ENCODE measurements around the gene CA7.
"Not testable (repeated sequence)": the region's sequence is repeated elsewhere in the genome, so short reads cannot be mapped to it uniquely, and the experiment has no call there.

CA7 gene

GRCh38 chr16:66894055-66894454 lies 49.8 kb downstream of the CA7 start:
- H3K4me3 ChIP-seq (replicated peaks; ENCODE audit: low read depth, low read length), result no peak overlapping the region
- DNase-seq (ENCODE audit: extremely low read depth, insufficient read length), result no peak
- H3K27me3 ChIP-seq (replicated peaks; ENCODE audit: control insufficient read depth, insufficient read depth, low read length), result no peaks in the 10 kb centered on the region
- TF ChIP-seq, protein P1, sequence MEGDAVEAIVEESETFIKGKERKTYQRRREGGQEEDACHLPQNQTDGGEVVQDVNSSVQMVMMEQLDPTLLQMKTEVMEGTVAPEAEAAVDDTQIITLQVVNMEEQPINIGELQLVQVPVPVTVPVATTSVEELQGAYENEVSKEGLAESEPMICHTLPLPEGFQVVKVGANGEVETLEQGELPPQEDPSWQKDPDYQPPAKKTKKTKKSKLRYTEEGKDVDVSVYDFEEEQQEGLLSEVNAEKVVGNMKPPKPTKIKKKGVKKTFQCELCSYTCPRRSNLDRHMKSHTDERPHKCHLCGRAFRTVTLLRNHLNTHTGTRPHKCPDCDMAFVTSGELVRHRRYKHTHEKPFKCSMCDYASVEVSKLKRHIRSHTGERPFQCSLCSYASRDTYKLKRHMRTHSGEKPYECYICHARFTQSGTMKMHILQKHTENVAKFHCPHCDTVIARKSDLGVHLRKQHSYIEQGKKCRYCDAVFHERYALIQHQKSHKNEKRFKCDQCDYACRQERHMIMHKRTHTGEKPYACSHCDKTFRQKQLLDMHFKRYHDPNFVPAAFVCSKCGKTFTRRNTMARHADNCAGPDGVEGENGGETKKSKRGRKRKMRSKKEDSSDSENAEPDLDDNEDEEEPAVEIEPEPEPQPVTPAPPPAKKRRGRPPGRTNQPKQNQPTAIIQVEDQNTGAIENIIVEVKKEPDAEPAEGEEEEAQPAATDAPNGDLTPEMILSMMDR (IDR thresholded peaks at IDR 0.05; ENCODE audit: insufficient read depth, low read length, poor library complexity, severe bottlenecking), result no peak
- no peaks in the 10 kb centered on the region; the same call in none of the 2 replicates for H3K36me3 ChIP-seq (ENCODE audit: control insufficient read depth, insufficient read depth, low read length)

DNA sequence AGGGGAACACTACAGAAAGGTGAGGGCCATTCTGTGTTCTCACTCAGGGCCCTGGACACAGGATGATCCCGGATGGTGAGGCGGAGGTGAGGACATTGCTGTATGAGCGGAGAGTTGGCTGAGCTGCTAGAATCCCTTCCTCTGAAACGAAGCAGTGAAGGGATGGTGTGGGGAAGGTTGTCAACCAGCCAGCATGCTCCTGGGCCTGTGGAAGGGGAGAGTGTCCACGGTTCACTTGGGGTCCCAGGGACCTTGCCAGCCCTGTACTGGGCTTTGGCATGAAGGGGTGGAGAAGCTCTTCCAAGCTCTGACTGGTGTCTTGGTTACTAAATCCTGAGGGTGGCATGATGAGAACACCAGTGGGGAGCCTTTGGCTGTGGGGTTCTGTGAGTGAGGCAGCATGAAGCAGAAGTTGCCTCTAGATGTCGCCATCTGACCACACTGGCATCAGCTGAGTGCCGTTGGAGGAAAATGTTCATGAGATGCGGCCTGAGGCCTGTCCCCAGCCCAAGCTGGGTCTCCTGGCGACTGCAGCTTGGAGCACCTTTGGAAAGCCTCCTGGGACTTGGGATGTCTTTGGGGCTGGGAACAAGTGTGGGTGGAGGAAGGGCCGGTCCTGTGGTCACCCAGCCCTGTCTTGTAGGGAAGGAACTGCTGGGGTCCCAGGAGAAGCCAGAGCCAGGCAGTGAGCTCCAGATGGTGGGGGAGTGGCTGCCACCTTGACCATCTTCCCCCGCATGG lies 50.9 kb downstream of the CA7 start:
- Histone ChIP-seq H3K27me3 (replicated peaks; ENCODE audit: control insufficient read depth, insufficient read depth, low read length) (no peaks in the 10 kb centered on the region), H3K4me3 (replicated peaks; ENCODE audit: low read depth, low read length) (no peak overlapping the region), H3K36me3 (ENCODE audit: control insufficient read depth, insufficient read depth, low read length) (no peaks in the 10 kb centered on the region; the same call in none of the 2 replicates)
- TF ChIP-seq, protein P1 (IDR thresholded peaks at IDR 0.05; ENCODE audit: insufficient read depth, low read length, poor library complexity, severe bottlenecking), result peak; percentile 92
- DNase-seq (ENCODE audit: extremely low read depth, insufficient read length), result no peak

- H3K36me3 ChIP-seq (ENCODE audit: control insufficient read depth, insufficient read depth, low read length), result no peaks in the 10 kb centered on the region; the same call in none of the 2 replicates
- no peak for DNase-seq (ENCODE audit: extremely low read depth, insufficient read length)
Observed at GRCh38 chr16:66895689-66895979, 51.4 kb downstream of the CA7 start.

GRCh38 chr16:66895999-66896398 lies 51.8 kb downstream of the CA7 start:
- Histone ChIP-seq H3K4me3 (replicated peaks; ENCODE audit: low read depth, low read length) (no peak overlapping the region), H3K36me3 (ENCODE audit: control insufficient read depth, insufficient read depth, low read length) (no peaks in the 10 kb centered on the region; the same call in none of the 2 replicates), H3K27me3 (replicated peaks; ENCODE audit: control insufficient read depth, insufficient read depth, low read length) (no peaks in the 10 kb centered on the region)
- no peak for DNase-seq (ENCODE audit: extremely low read depth, insufficient read length)
- TF ChIP-seq, protein P1 (IDR thresholded peaks at IDR 0.05; ENCODE audit: insufficient read depth, low read length, poor library complexity, severe bottlenecking), result no peak

More at GRCh38 chr16:66895689-66895979, 51.4 kb downstream of the CA7 start:
- TF ChIP-seq, protein P1 (IDR thresholded peaks at IDR 0.05; ENCODE audit: insufficient read depth, low read length, poor library complexity, severe bottlenecking), result no peak
- Histone ChIP-seq H3K4me3 (replicated peaks; ENCODE audit: low read depth, low read length) (no peak overlapping the region), H3K27me3 (replicated peaks; ENCODE audit: control insufficient read depth, insufficient read depth, low read length) (no peaks in the 10 kb centered on the region)

GRCh38 chr16:66896682-66897081 lies 52.5 kb downstream of the CA7 start:
- not testable (repeated sequence) for H3K27me3 ChIP-seq (replicated peaks; ENCODE audit: control insufficient read depth, insufficient read depth, low read length); DNase-seq (ENCODE audit: extremely low read depth, insufficient read length); H3K4me3 ChIP-seq (replicated peaks; ENCODE audit: low read depth, low read length); H3K36me3 ChIP-seq (ENCODE audit: control insufficient read depth, insufficient read depth, low read length)

GRCh38 chr16:66898207-66898606 lies 54.0 kb downstream of the CA7 start:
- DNase-seq (ENCODE audit: extremely low read depth, insufficient read length), result no peak
- Histone ChIP-seq H3K36me3 (ENCODE audit: control insufficient read depth, insufficient read depth, low read length) (no peaks in the 10 kb centered on the region), H3K27me3 (replicated peaks; ENCODE audit: control insufficient read depth, insufficient read depth, low read length) (no peaks in the 10 kb centered on the region; the same call in 1 of the 2 replicates), H3K4me3 (replicated peaks; ENCODE audit: low read depth, low read length) (no peak overlapping the region)
- TF ChIP-seq, protein P1 (IDR thresholded peaks at IDR 0.05; ENCODE audit: insufficient read depth, low read length, poor library complexity, severe bottlenecking), result no peak

Data from GM06990 (cell line).